ENCODE results near the gene SLC15A3. TPM values are rescaled to one million over a fixed set of nuclear protein-coding genes. Genes with fewer than 3 reads are reported as not detected.

The SLC15A3 gene
- total RNA-seq, 1 donor from 2014 or later, result 1.3 TPM

GRCh38 chr11:60931917-60932316 lies 20.1 kb downstream of the SLC15A3 start:
- Histone ChIP-seq H3K4me3 (ENCODE audit: low read depth, low read length) (no peak overlapping the region), H3K27me3 (ENCODE audit: control insufficient read depth, insufficient read depth, low read length) (no peaks in the 10 kb centered on the region), H3K36me3 (ENCODE audit: control insufficient read depth, insufficient read depth, low read length) (peaks cover 32% of the 10 kb centered on the region)
- DNase-seq (ENCODE audit: low read depth), result no peak
- no peak for FAIRE-seq
- no peak for TF ChIP-seq CTCF (IDR thresholded peaks at IDR 0.05; ENCODE audit: insufficient read depth, low read length, severe bottlenecking)

GRCh38 chr11:60930394-60930793 lies 21.6 kb downstream of the SLC15A3 start:
- no peaks in the 10 kb centered on the region for H3K27me3 ChIP-seq (ENCODE audit: control insufficient read depth, insufficient read depth, low read length)
- H3K4me3 ChIP-seq (ENCODE audit: low read depth, low read length), result no peak overlapping the region
- DNase-seq (ENCODE audit: low read depth), result no peak
- no peak for TF ChIP-seq CTCF (IDR thresholded peaks at IDR 0.05; ENCODE audit: insufficient read depth, low read length, severe bottlenecking)
- H3K36me3 ChIP-seq (ENCODE audit: control insufficient read depth, insufficient read depth, low read length), result peaks cover 30% of the 10 kb centered on the region
- FAIRE-seq, result no peak

GRCh38 chr11:60929764-60930163 lies 22.2 kb downstream of the SLC15A3 start:
- DNase-seq (ENCODE audit: low read depth) (no peak), FAIRE-seq (no peak)
- Histone ChIP-seq H3K27me3 (ENCODE audit: control insufficient read depth, insufficient read depth, low read length) (no peaks in the 10 kb centered on the region), H3K36me3 (ENCODE audit: control insufficient read depth, insufficient read depth, low read length) (peaks cover 30% of the 10 kb centered on the region), H3K4me3 (ENCODE audit: low read depth, low read length) (no peak overlapping the region)
- TF ChIP-seq CTCF (IDR thresholded peaks at IDR 0.05; ENCODE audit: insufficient read depth, low read length, severe bottlenecking), result no peak

GRCh38 chr11:60928563-60929001 lies 23.4 kb downstream of the SLC15A3 start:
- no peak for FAIRE-seq

GRCh38 chr11:60927600-60927999 lies 24.4 kb downstream of the SLC15A3 start:
- peaks cover 28% of the 10 kb centered on the region for H3K36me3 ChIP-seq (ENCODE audit: control insufficient read depth, insufficient read depth, low read length)
- DNase-seq (ENCODE audit: low read depth), result no peak
- TF ChIP-seq CTCF (IDR thresholded peaks at IDR 0.05; ENCODE audit: insufficient read depth, low read length, severe bottlenecking), result no peak
- no peak overlapping the region for H3K4me3 ChIP-seq (ENCODE audit: low read depth, low read length)
- FAIRE-seq, result no peak
- H3K27me3 ChIP-seq (ENCODE audit: control insufficient read depth, insufficient read depth, low read length), result no peaks in the 10 kb centered on the region

More at GRCh38 chr11:60928563-60929001, 23.4 kb downstream of the SLC15A3 start:
- Histone ChIP-seq H3K27me3 (ENCODE audit: control insufficient read depth, insufficient read depth, low read length) (no peaks in the 10 kb centered on the region), H3K36me3 (ENCODE audit: control insufficient read depth, insufficient read depth, low read length) (peaks cover 30% of the 10 kb centered on the region), H3K4me3 (ENCODE audit: low read depth, low read length) (no peak overlapping the region)
- no peak for TF ChIP-seq CTCF (IDR thresholded peaks at IDR 0.05; ENCODE audit: insufficient read depth, low read length, severe bottlenecking)
- no peak for DNase-seq (ENCODE audit: low read depth)

- no peak for TF ChIP-seq CTCF (IDR thresholded peaks at IDR 0.05; ENCODE audit: insufficient read depth, low read length, severe bottlenecking)
- Histone ChIP-seq H3K4me3 (ENCODE audit: low read depth, low read length) (no peak overlapping the region), H3K27me3 (ENCODE audit: control insufficient read depth, insufficient read depth, low read length) (no peaks in the 10 kb centered on the region), H3K36me3 (ENCODE audit: control insufficient read depth, insufficient read depth, low read length) (peaks cover 26% of the 10 kb centered on the region)
- no peak for DNase-seq (ENCODE audit: low read depth)
- FAIRE-seq, result no peak
Observed at GRCh38 chr11:60927061-60927592, 24.8 kb downstream of the SLC15A3 start.

All from bronchial epithelial cell (primary cell).